HG03457 (cell line): ENCODE measurements around the gene MINPP1.
"Not testable (repeated sequence)": the region's sequence is repeated elsewhere in the genome, so short reads cannot be mapped to it uniquely, and the experiment has no call there.

Experiments used
- ATAC-seq: cut with Tn5 transposase; IDR thresholded peaks from one replicate; pipeline ENCODE4 v1.9.1; 2021; ENCODE audit warnings: moderate number of reproducible peaks; ENCODE audit not compliant: unreplicated experiment

Gene MINPP1

DNA sequence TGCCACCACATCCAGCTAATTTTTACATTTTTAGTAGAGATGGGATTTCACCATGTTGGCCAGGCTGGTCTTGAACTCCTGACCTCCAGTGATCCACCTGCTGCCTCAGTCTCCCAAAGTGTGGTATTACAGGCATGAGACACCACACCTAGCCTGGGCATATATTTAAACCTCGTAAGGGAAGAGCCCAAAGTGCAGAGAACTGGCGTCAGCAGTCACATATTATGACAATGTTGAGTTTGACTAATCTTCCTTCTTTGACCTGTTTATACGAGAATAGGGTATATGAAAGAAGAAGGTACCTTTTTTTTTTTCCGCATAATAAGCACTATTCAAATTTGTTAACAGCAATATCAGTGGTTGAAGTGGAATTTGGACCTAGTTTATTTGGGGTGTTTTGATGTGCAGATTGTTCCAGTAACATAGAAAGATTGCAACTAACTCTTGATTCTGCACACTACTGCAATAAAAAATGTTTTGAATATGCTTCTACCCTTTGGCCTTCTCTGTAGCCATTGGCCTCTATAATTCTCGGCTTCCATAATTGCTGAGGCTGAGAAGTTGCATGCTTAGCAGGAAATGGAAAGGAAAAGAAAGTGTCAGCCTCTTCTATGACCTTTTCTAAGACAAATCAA, 55.9 kb downstream of the MINPP1 start:
- no peak for ATAC-seq

DNA sequence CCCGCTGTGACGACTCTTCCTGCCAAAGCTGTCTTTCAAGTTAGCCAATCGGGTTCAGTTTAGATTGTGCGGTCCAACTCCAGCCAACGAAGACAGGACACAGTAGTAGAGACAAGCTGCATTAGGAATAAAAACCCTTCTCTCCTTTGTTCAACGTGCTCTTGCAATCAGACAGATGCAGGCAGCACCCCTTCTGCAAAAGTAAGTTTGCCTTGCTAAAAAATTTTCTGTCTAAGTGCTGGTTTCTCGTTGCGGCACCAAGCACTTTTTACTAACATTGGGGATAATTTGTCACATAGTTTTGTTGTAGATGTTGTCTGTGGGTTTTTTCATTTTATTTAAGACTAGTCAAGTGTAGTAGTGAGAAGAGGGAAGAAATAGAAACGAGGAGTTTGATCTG, 58.1 kb downstream of the MINPP1 start:
- no peak for ATAC-seq

DNA sequence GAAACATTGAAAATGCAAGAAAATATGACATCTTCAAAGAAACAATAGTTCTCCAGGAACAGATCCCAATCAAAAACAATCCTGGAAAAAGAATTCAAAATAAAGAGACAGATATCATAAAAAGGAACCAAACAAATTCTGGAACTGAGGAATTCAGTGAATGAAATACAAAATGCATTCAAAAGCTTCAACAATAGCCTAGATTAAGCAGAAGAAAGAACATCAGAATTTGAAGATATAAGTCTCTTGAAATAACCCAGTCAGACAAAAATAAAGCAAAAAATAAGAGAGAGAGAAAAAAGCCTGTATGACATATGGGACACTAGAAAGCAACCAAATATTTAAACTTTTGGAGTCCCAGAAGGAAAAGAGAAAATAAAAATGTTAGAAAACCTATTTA, 60.3 kb downstream of the MINPP1 start:
- no peak for ATAC-seq

DNA sequence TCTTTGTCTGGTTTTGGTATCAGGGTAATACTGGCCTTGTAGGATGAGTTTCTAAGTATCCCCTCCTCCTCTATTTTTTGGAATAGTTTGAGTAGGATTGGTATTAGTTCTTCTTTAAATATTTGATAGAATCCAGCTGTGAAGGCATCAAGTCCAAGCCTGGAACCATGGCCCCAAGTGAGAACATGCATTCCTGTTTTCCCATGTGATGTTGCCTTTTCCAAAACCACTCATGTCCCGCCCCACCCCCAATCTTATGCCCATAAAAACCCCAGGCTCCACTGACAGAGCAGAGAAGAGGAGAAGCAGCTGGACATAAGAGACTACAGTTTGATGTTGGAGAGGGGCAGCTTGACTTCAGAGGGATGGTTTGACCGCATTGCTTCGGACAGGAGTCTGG, 71.2 kb downstream of the MINPP1 start:
- ATAC-seq: no peak

DNA sequence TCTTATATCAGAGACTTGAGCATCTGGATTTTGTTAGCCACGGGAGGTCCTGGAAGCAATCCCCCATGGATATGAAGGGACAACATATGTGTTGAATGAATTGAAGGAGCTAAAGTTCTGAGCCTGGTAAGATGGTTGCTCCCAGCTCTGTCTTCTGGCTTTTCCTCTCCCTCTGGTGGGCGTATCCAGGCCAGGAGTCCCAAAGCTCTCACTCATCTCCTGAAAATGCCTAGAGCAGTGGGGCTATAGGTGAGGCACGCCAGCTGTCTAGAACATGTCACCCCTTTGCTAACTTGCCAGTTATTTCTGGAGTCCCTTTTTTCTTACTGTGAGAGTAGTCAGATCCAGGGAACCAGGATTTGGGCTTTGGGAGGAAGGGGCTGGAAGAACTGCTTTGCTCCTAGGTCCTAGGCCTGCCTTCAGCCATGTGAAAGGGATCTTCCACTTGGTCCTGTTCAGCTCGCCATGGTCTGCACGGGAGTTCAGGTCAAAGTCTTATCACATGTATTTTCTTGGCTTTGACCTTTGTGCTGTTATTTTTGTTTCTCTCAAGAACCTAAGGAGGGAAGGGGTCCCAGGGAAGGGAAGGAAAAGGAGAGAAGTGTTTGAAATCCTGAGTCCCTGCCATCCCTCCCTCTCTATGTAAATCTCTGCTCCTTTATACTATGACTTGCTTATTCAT, 73.6 kb downstream of the MINPP1 start:
- no peak for ATAC-seq

DNA sequence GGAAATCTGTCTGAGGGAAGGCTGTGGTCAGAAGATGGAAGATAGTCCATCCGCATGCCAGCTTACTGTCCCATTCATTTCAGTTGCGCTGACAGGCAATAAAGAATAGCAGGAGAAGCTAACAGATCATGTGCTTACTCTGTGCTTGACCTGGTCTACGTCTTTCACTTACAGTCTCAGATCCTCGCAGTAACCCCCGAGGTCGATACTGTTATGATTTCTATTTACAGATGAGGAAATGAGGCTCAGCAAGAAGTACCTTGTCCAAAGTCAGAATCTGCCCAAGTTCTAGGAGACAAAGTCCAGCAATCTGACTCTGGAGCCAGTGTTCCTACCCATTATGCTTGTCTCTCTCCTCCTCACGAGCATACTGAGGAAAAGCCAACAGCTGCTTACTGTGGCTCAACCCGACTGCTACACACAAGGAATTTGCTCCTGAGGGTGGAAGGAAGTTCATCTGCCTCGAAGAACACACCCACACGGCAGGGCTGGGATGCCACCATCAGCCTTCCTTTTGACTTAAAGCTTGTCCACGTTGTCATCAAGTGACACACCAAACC, 74.2 kb downstream of the MINPP1 start:
- ATAC-seq: no peak

DNA sequence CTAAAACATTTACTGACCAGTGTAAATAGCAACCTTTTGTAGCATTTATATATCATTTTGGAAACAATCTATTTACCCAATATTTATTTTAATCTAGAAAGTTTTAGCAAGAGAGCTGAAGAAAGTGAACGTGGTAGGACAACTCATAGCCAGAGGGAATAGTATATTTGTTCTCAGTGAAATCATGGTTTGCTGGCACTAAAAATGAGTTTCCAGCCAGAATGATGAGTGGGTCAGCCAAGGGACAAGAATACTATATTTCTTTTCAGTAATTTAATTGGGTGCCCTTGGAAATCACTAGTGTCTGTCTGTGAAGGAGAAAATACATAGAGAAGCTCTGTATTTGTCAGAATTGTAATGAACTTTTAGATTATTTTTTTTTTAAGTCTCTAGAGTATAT, 74.9 kb downstream of the MINPP1 start:
- no peak for ATAC-seq

DNA sequence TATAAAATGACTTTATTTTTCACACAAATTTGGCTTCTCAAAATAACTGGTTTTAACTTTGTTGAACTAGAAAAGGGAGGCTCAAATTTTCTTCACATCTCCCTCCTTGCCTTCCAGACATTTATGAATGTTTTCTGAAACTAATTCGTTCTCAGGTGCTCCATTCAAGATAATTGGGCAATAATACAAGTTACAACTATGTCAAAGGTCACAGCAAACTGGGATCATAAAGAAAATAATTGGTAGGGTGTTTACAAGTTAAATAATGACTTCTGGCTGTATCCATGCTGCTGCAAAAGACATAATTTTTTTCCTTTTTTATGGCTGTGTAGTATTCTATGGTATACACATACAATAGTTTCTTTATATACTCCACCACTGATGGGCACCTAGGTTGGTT, 75.3 kb downstream of the MINPP1 start:
- no peak for ATAC-seq

DNA sequence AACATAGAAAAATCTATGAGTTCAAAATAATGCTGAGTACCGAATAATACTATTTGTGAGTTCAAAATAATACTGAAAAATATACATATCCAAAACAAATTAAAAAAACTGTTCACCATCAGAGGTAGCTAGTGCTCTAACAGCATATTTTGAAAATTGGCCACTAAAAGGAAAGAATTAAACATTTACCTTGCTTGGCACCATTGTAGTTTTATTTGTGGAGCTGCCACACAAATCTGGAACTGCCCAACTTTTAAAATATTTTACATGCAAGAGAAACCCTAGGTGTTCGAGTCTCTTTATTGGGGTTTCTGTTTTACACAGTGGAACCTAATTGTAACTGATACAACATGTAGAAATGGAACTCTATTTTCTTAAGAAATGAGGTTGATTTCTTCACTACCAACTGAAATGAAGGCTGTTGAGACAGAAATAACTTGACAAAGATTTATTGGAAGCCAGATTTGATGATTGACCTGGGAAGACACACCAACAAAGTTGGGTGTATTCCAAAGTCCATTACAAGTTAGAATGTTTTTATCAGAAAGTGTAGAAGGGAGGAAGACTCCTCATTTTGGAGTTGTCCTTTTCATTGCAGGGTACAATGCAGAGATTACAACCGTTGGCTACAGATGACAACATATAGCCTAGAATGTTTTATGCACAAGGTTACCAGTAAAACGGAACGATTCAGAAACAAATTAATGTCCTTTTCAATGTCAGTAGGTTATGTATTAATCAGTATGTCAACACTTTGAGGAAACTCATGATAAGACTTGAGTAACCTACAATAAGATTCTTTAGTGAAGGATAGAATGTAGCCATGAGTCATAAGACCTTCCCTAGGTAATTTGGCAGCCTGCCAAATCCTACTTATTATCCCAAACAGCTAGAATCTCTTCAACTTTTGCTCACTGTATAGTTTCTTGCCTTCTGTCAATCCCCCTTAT, 81.1 kb downstream of the MINPP1 start:
- ATAC-seq: no peak

DNA sequence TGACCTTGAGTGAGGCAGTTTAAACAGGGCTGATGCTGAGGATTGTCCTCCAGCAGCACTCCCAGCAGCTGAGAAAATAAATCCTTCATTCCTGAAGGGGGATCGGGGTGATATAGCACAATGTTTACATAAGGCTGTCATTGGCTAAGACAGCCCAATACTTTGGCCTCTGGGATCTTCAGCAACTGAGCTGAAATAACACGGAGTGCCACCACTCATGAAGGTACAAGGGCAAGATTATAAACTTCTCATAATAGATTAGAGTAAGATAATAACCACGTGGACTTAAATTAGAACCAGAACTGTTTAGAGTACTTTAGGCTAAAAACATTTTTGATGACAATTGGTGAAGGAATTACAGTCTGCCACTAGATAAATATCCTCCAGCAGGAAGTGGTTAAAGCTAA, 85.0 kb downstream of the MINPP1 start:
- ATAC-seq: no peak

DNA sequence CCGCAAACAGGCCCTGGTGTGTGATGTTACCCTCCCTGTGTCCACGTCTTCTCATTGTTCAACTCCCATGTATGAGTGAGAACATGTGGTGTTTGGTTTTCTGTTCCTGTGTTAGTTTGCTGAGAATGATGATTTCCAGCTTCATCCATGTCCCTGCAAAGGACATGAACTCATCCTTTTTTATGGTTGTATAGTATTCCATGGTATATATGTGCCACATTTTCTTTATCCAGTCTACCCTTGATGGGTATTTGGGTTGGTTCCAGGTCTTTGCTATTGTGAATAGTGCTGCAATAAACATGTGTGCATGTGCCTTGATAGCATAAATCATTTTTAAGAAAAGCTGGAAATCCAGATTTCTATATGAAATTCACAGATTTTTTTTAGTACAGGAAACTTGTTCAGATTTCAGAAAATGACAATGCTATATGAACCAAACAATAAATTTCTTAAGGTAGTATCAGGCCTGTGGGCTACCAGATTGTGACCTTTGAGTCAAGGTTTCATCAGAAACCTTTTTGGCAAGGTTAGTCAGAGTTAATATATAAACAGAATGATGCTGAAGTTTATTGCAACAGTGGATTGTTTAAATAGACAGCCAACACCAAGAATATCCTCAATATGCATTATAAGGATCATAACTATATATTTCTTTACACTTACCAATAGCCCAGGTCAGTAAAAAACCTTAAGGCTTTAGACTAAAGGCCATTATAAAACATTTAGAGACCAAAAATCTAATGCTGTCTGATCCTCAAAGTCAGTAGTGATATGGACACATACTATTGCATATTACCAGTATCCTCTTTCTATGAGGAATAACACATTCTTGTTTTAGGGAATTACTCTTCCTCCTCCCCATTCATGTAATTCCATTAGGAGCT, 86.3 kb downstream of the MINPP1 start:
- ATAC-seq: no peak

DNA sequence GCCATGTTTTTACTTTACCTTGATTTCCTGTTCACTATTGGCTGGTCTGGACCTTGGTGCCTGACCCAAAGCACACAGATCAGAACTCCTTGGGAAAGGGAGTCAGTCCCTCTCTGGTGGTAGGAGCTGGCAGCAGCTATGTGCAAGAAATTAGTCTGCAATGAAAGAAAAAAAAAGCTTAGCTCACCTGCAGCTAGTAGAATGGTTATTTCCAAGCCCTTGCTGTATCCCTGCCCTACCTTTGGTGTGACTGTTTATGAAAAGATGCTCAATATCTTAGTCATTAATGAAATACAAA, 86.8 kb downstream of the MINPP1 start:
- ATAC-seq: no peak

DNA sequence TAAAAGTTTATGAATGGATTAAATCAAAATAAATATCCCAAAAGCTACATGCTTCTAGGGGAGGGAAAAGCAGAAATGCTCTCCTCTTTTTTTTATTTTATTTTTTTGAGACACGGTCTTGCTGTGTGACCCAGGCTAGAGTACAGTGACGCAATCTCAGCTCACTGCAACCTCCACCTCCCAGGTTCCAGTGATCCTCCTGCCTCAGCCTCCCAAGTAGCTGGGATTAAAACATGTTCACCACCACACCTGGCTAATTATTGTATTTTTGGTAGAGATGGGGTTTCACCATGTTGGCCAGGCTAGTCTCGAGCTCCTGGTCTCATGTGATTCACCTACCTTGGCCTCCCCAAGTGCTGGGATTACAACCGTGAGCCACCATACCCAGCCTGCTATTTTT, 88.2 kb downstream of the MINPP1 start:
- ATAC-seq: not testable (repeated sequence)

DNA sequence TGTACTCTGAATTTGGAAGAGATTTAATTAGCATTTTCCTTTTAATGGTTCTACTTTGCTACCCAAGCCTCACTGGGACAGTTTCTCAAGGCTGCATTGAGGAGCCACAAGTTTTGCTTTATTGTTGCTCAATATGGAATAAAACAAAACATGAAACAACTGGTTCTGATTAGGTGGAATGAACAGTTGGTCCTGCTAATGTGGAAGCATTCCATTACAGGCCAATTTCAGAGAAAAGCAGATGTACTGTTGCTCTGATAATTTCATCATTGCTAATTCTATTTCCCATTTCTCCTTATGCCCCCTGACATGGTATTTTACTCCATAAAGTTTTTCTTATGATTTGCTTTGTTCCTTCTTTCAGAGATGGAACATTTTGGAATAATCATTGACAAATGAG, 89.0 kb downstream of the MINPP1 start:
- ATAC-seq: no peak

DNA sequence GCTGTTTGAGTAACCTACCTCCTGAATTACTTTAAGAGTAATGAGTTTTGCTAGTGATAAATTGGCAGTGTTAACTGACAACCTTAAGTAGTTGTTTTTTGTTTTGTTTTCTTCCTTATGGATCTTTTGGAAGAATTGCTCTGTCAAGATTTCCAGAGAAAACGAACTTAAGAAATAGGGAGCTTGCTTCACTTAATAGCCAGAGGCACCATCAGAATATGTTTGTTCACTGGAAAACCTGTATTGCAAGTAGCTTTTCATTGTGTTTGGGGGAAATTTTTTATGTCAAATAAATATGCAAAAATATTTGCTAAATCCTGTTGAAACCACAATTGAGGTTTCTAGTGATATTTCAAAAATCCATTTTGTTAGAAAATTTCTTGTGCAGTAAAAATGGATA, 89.5 kb downstream of the MINPP1 start:
- ATAC-seq: no peak

DNA sequence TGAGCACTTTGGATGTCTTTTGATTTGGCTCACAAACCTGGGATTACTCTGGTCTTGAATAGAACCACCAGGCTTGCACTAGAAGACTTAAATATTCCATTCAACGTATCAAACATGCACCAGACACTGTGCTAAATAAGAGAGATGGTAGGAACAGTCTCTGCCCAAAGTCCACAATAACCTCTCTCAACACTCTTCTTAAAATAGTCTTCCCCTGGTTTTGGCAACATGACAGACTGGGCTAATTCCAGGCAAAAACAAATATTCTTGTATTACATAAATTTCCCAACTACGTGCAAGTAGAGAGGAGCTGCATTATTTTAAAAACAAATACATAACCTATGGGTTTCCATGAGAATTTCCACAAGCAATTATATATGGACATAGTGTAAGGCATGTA, 90.2 kb downstream of the MINPP1 start:
- no peak for ATAC-seq

DNA sequence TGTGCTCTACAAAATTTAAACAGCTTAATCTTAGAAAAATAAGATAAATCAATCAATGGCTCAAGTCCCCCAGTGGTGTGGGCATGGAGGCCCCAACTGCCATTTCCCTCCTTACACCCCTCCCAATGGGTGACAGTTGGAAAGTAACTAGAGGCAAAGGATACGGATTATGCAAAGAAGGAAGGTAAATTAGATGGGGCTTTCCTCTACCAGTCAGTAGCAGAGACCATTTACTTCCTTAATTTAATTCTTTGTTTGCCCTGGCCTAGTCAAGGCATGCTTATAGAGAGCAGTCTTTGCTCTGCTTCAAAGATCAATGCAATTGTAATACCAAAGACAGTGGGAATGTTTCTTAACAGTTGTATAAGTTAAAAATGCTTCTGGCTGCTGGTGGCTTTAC, 91.7 kb downstream of the MINPP1 start:
- no peak for ATAC-seq

DNA sequence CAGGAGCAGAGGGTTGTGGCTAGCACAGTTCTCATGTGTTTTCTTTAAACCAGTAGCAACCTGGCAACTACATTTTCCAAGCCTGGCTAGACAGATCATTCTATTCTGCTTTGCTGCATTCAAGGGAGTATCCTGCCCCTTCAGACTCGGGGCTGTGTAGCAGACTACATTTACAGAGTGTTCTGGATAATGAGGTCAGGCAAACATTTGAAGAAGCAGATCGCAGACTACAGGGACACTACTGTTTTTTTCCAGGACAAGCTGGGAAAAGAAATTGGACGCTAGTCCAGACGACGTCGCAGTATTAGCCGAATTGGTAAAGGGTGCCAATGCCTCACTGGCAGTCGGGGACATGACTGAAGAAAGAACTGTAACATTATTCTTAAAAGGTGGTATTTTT, 94.0 kb downstream of the MINPP1 start:
- ATAC-seq: no peak

DNA sequence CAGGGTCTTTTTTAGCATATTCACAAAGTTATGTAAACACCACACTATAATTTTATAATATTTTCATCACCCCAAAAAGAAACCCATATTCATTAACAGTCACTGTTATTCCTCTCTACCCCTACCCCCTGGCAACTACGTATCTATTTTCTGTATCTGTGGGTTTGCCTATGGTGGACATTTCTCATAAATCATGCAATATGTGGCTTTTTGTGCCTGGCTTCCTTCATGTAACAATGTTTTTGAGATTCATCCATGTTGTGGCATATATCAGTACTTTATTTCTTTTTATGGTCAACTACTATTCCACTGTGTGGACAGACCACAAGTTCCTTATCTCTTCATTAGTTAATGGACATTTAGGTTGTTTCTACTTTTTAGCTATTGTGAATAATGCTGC, 95.9 kb downstream of the MINPP1 start:
- ATAC-seq: no peak
